Central memory CD4-positive, alpha-beta T cell (primary cell): ENCODE data around the gene MAP1LC3B.
"Not testable (repeated sequence)": the region's sequence is repeated elsewhere in the genome, so short reads cannot be mapped to it uniquely, and the experiment has no call there.

Source experiments
- DNase-seq: peaks from one replicate; pipeline ENCODE4 v3.0.0; 2022

MAP1LC3B gene

GRCh38 chr16:87360862-87361610, 31.1 kb upstream of the MAP1LC3B start:
- no peak for DNase-seq

DNA sequence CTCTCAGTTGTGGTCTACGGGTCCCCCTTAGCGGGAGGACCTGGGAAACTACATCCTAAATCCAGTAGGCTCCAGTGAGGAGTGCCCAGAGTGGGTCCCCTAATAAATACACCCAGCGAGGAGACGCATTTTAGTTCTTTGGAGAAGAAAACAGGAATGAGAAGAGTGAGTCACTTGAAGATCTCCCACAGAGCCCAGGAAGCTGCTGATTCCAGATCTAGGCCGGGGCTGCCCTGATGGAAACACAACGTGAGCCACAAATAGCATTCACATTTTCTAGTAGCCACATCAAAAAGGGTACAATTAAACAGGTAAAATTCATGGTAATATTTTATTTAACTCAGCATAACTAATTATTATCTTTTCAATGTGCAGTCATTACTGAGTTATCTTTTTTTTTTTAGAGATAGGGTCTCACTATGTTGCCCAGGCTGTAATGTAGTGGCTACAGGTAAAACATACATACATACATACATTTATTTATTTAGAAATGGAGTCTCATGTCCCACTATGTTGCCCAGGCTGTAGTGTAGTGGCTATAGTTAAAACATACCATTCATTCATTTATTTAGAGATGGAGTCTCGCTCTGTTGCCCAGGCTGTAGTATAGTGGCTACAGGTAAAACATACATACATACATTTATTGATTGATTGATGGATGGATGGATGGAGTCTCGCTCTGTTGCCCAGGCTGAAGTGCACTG, 30.1 kb upstream of the MAP1LC3B start:
- no peak for DNase-seq

DNA sequence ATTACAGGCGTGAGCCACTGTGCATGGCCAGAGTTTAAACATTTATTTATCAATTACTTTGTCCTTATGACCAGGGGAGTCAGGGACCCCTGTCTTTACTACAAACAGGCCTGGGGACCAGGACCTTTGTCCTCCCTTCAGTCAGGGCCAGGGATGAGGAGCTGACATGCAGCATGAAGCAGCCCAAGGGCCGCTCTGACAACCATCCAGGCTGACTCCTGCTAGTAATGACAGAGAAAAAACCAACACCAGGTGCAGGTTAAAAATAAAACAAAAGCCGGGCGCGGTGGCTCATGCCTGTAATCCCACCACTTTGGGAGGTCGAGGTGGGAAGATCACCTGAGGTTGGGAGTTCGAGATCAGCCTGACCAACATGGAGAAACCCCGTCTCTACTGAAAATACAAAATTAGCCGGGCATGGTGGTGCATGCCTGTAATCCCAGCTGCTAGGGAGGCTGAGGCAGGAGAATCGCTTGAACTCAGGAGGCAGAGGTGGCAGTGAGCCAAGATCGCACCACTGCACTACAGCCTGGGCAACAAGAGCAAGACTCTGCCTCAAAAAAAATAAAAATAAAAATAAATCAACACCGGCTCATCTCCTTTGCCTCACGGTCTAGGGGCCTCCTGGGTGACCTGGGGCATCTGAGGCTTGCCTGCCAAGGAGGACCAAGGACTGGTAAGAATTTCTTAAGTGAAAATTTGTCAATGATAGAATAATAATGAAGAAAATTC, 29.1 kb upstream of the MAP1LC3B start:
- DNase-seq, result not testable (repeated sequence)

GRCh38 chr16:87363771-87364455, 28.2 kb upstream of the MAP1LC3B start:
- no peak for DNase-seq

DNA sequence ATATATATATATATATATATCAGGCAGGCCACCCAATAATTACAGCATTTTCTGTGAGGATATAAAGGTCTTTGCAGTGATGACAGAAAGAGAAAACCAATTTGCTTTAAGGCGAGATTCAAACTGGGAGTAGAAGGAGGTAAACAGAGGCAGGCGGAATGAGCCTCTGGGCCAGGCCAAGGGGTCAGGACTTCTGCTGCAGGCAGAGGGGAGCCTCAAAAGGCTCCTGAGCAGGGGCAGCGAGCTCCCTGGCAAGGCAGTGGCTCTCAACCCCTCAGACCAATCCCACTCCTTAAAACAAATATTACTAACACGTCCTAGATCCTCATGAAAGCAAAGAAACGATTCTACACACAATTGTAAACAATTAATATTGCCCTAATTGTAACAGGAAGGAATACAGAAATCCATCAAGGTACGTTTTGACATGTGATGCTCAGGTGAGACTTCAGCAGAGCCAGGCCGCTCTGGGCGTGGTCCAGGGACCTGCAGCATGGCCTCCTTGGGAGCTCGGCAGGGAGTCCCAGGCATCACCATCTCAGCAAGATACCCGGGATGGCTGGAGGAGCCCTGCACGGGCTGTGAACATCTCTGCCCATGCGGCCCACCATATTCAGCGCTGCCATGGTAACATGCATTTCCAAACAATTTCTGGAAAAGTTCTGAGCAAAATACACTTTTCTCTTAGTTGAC, 27.0 kb upstream of the MAP1LC3B start:
- DNase-seq, result no peak

- no peak for DNase-seq
Measured at GRCh38 chr16:87366288-87366687, 25.8 kb upstream of the MAP1LC3B start.

DNA sequence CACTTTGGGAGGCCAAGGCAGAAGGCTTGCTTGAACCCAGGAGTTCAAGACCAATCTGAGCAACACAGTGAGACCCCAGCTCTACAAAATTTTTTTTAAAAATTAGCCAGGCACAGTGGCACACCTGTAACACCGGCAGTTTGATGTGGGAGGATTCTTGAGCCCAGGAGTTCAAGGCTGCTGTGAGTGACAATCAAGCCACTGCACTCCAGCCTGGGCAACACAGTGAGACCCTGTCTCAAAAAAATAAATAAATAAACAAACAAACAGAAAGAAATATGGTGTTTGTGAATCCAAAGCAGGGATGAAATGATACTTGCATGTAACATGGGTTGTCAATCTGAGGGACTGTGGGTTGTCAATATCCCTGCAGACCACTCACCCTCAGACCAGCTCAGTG, 25.2 kb upstream of the MAP1LC3B start:
- DNase-seq, result no peak

DNA sequence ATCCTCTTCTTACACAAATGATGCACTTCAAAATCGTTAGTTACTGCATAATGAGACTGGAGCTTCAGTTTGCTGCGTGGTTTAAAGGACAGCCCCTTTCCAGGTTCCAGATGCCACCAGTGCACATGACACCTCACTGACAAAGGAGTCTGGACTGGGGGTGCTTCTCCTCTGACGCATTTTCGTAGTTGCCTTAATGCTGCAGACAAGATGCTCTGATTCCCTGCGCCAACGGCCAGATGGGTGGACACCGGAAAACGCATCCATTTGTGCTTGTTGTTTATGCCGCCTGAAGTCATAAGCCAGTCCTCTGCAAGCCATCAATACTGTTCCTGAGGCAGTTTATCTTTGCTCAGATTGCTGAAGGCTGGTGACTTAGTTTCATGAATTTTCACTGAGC, 24.6 kb upstream of the MAP1LC3B start:
- DNase-seq, result no peak

DNA sequence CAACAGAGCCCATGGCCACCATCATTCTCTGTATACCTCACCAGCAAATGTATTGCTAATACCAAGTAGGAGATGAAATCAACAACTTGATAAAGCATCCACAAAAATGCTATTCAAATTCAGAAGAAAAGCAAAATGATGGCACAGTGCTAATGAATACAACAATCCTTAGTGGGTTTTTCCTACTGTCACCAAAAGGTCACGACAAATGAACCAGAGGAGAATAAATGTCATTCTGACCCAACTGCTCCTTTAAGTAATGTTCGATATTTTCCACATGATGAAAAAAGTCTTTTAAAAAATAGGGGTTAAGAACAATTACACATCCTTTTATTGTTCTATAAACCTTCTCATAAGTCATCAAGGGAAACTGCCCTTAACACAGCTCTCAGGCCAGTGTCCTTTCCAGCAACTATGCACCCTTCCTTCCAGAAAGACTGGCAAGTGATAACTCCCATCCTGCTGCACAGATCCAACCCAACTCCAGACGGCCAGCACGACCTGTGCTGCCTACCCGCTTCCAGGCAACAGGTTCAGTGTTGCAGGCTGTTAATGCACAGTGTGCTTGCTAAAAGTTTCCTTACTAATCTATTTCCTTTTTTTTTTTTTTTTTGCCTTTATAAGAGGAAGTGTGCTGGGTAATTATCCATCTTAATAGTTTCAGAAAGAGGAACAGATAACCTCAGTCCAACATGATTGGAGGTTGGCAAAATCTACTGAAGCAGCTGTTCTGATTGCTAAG, 23.9 kb upstream of the MAP1LC3B start:
- no peak for DNase-seq

DNA sequence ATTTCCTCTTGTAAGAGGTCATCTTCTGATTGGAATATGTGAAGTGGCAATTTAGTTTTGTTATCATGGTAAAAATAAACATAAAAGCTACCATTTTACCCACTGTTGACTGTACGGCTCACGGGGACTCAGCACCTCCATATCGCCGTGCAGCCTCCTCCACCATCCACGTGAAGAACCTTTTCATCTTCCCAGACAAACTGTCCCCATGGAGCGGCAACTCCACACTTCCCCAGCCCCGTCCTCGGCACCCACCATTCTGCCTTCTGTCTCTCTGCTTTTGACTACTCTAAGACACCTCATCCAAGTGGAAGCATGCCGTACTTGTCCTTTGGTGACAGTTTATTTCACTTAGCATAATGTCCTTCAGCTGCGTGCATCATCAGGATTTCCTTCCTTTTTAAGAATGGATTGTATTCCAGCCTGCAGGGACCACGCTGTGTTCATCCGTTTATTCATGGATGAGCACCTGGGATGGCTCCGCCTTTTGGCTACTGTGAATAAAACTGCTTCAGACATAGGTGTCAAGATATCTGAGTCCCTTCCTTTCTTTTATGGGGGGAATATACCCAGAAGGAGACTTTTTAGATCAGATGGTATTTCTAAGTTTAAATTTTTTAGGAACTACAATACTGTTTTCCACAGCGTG, 22.9 kb upstream of the MAP1LC3B start:
- no peak for DNase-seq

- DNase-seq, result no peak
Measured at GRCh38 chr16:87369796-87370719, 22.1 kb upstream of the MAP1LC3B start.

- DNase-seq, result no peak
Measured at GRCh38 chr16:87371261-87371866, 20.8 kb upstream of the MAP1LC3B start.

DNA sequence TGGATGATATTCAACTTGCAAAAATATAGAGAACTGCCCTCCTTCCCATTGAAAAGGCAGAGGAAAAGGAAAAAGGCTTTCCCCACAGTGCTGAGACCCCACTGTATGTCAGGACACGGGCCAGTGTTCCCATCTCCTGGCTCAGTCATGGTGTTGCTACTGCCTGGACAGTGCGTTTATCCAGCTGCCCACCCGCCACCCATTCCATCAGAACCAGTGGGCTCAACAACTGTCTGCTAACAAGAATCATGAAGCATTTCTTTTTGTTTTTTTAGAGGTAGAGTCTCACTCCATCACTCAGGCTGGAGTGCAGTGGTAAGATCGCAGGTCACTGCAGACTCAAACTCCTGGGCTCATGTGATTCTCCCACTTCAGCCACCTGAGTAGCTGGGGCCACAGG, 19.8 kb upstream of the MAP1LC3B start:
- no peak for DNase-seq

DNA sequence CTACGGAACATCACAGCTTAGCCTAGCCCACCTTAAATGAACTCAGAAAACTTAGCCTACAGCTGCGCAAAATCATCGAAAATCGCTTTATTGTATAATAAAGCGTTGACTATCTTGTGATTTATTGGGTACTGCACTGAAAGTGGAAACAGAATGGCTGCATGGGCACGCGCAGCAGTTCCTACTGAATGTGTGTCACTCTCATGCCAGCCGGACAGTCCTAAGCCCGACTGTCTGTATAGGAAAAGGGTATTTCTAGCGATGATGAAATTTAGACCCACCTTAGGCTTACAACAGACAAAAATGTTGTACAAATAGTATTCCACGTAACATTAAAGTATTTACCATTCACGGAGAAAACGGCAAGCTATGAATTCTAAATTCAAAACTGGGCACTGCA, 17.8 kb upstream of the MAP1LC3B start:
- DNase-seq, result no peak

DNA sequence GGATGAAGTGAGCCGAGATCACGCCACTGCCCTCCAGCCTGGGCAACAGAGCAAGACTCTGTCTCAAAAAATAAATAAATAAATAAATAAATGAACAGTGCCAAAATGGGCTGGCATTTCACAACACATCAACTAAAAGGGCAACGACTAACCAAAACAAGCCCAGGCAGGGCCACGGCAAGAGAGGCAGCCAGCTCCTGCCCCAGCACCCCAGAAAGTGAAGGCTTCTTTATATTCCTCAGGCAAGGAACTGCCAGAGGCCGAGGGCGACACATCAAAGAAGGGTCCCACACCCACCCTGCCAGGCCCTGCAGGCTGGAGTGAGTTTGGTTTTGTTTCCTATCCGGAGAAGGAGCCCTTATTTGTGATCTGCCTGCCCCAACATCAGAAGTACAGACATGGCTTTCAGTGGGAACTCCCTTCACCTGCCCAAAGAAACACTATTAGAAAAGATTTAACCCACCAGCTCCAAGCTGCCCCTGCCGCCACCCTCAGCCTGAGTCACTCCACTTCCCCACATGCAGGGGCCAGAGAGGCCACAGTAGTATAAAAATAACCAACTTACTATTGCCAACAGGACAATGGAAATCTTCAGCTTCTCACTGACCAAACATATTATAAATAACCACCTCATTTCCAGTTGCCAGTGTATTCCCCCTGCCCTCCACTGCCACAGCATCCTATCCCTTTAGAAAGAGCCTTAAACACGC, 16.6 kb upstream of the MAP1LC3B start:
- DNase-seq, result no peak

DNA sequence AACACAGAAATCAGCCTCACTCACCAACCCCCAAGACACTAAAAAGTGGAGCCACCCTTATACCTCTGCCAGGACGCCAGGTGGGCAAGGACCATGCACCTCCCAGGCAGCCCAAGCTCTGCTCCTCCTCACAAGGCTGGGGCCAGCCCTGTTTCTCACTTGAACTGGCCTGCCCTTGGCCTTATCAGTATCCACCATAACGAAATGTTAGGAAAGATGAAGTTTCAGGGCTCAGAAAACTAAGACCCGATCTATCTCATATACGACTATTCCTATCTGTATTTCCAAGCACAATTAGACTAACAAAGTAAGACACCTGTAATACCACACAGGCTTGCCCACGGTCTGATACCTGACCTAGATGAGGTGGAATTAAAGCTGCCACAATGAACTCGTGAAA, 15.5 kb upstream of the MAP1LC3B start:
- DNase-seq, result no peak

GRCh38 chr16:87379312-87379752, 12.8 kb upstream of the MAP1LC3B start:
- DNase-seq, result not testable (repeated sequence)

- no peak for DNase-seq
Measured at GRCh38 chr16:87380403-87380802, 11.7 kb upstream of the MAP1LC3B start.

DNA sequence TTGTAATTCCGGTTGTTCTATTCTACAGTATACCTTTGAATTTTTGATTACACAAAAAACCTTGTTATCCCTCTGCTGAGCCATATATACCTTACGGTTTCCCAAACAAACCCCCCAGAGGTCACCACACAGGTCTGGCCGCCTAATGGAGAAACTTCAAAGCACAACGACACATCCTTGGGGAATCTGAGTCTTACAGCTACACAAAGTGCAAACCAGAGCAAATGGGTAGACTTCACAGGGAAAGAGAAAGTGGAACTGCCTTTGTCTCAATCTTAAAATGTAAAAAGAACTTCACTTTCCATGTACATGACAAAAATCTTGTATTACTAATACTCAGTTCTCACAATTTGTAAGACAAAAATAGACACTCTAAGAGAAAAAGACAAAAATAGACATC, 11.3 kb upstream of the MAP1LC3B start:
- no peak for DNase-seq
